GM12874 (cell line): ENCODE results near the gene TDRD1.

ENCODE experiments used
- CTCF ChIP-seq: IDR thresholded peaks from 2 replicates; pipeline ENCODE4 v1.5.1; 2011; ENCODE audit warnings: low read depth, mild to moderate bottlenecking, control low read depth, low read length, moderate library complexity; ENCODE audit not compliant: insufficient read depth

TDRD1 gene

GRCh38 chr10:114266521-114266920 lies 87.4 kb downstream of the TDRD1 start:
- no peak for TF ChIP-seq CTCF

GRCh38 chr10:114271075-114271778 lies 92.1 kb downstream of the TDRD1 start:
- no peak for TF ChIP-seq CTCF

GRCh38 chr10:114271779-114272167 lies 92.6 kb downstream of the TDRD1 start:
- no peak for TF ChIP-seq CTCF

GRCh38 chr10:114272696-114273095 lies 93.5 kb downstream of the TDRD1 start:
- no peak for TF ChIP-seq CTCF

GRCh38 chr10:114273910-114274309 lies 94.8 kb downstream of the TDRD1 start:
- TF ChIP-seq CTCF: no peak

GRCh38 chr10:114274616-114275453 lies 95.7 kb downstream of the TDRD1 start:
- TF ChIP-seq CTCF: no peak

GRCh38 chr10:114276066-114276465 lies 96.9 kb downstream of the TDRD1 start:
- TF ChIP-seq CTCF: no peak
